ENCODE measurements around the gene LCOR.

Gene LCOR

DNA sequence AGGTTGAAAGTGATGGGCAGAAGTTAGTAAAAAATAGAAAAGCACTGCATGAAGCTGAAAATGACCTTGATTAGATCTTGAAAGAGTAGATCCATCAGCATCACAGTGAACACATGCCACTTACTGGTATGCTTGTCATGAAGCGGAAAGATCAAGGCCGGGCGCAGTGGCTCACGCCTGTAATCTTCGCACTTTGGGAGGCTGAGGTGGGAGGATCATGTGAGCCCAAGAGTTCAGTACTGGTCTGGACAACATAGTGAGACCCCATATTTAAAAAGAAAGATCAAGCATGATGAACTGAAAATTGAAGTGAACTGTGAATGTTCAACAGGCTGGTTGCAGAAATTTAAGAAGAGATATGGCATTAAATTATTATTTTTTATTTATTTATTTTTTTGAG lies 18.0 kb downstream of the LCOR start:
- TF ChIP-seq, protein P1, sequence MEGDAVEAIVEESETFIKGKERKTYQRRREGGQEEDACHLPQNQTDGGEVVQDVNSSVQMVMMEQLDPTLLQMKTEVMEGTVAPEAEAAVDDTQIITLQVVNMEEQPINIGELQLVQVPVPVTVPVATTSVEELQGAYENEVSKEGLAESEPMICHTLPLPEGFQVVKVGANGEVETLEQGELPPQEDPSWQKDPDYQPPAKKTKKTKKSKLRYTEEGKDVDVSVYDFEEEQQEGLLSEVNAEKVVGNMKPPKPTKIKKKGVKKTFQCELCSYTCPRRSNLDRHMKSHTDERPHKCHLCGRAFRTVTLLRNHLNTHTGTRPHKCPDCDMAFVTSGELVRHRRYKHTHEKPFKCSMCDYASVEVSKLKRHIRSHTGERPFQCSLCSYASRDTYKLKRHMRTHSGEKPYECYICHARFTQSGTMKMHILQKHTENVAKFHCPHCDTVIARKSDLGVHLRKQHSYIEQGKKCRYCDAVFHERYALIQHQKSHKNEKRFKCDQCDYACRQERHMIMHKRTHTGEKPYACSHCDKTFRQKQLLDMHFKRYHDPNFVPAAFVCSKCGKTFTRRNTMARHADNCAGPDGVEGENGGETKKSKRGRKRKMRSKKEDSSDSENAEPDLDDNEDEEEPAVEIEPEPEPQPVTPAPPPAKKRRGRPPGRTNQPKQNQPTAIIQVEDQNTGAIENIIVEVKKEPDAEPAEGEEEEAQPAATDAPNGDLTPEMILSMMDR (IDR thresholded peaks at IDR 0.05; ENCODE audit: control insufficient read depth, extremely low read depth, insufficient read depth): no peak
- H3K4me3 ChIP-seq (ENCODE audit: low read depth, low read length): no peak overlapping the region

GRCh38 chr10:96850825-96851224 lies 18.7 kb downstream of the LCOR start:
- TF ChIP-seq, protein P1 (IDR thresholded peaks at IDR 0.05; ENCODE audit: control insufficient read depth, extremely low read depth, insufficient read depth): no peak
- DNase-seq (ENCODE audit: low read depth): no peak
- no peak overlapping the region for H3K4me3 ChIP-seq (ENCODE audit: low read depth, low read length)

More for the DNA sequence above, 18.0 kb downstream of the LCOR start:
- DNase-seq (ENCODE audit: low read depth): no peak

GRCh38 chr10:96851281-96851680 lies 19.2 kb downstream of the LCOR start:
- TF ChIP-seq, protein P1 (IDR thresholded peaks at IDR 0.05; ENCODE audit: control insufficient read depth, extremely low read depth, insufficient read depth): no peak
- DNase-seq (ENCODE audit: low read depth): no peak
- no peak overlapping the region for H3K4me3 ChIP-seq (ENCODE audit: low read depth, low read length)

DNA sequence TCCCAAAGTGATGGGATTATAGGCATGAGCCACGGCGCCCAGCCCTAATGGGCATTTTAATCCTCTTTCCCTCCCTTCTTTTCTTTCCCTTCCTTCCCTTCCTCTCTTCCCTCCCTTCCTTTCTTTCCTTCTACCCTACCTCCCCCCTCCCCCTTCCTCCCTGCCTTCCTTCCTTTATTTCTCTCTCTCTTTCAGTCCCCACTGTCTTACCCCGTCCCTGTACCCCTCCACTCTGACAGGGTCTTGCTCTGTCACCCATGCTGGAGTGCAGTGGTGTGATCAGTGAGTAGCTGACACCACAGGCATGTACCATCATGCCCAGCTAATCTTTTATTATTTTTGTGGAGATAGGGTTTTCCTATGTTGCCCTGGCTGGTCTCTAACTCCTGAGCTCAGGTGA lies 24.2 kb downstream of the LCOR start:
- TF ChIP-seq, protein P1 (IDR thresholded peaks at IDR 0.05; ENCODE audit: control insufficient read depth, extremely low read depth, insufficient read depth): no peak
- no peak overlapping the region for H3K4me3 ChIP-seq (ENCODE audit: low read depth, low read length)
- DNase-seq (ENCODE audit: low read depth): no peak

- DNase-seq (ENCODE audit: low read depth): no peak
- no peak overlapping the region for H3K4me3 ChIP-seq (ENCODE audit: low read depth, low read length)
- TF ChIP-seq, protein P1 (IDR thresholded peaks at IDR 0.05; ENCODE audit: control insufficient read depth, extremely low read depth, insufficient read depth): no peak
Measured at GRCh38 chr10:96857301-96858012, 25.4 kb downstream of the LCOR start.

- no peak overlapping the region for H3K4me3 ChIP-seq (ENCODE audit: low read depth, low read length)
- no peak for DNase-seq (ENCODE audit: low read depth)
- TF ChIP-seq, protein P1 (IDR thresholded peaks at IDR 0.05; ENCODE audit: control insufficient read depth, extremely low read depth, insufficient read depth): no peak
Measured at GRCh38 chr10:96858038-96858705, 26.1 kb downstream of the LCOR start.

Measured in LNCaP clone FGC (cell line).